ENCODE results near the gene PRKCA. TPM values are rescaled to one million over a fixed set of nuclear protein-coding genes. Genes with fewer than 3 reads are reported as not detected.

PRKCA gene
- total RNA-seq, 3 donors from 2014 or later (not counting 1 experiment from before 2014, with no cell fraction given): 19.6 to 29.0 (median 20.4) TPM

- no peaks in the 10 kb centered on the region for H3K36me3 Mint-ChIP-seq
- Histone ChIP-seq H3K4me1 (ENCODE audit: control insufficient read depth, insufficient read depth, low read length) (peaks cover 13% of the 10 kb centered on the region), H3K36me3 (ENCODE audit: control insufficient read depth, insufficient read depth, low read length) (no peaks in the 10 kb centered on the region), H3K9me3 (ENCODE audit: control insufficient read depth, insufficient read depth, low read length) (no peaks in the 10 kb centered on the region), H3K4me3 (ENCODE audit: low read length) (no peak overlapping the region), H3K27me3 (ENCODE audit: control insufficient read depth, insufficient read depth, low read length) (no peaks in the 10 kb centered on the region), H3K27ac (ENCODE audit: low read length) (no peak overlapping the region)
- no peaks in the 10 kb centered on the region for H3K9me3 Mint-ChIP-seq
- no peaks in the 10 kb centered on the region for H3K27me3 Mint-ChIP-seq (ENCODE audit: low read depth in 2 of 2)
- intact Hi-C loops (cut with micrococcal nuclease): no loop called here
- DNase-seq (peak in 1 of 2 donors; percentile 49), ATAC-seq (peak in 2 of 3 donors; percentile 49 to 80)
- H3K4me3 Mint-ChIP-seq: no peak overlapping the region
- peaks cover 8 to 12% of the 10 kb centered on the region in 2 donors for H3K4me1 Mint-ChIP-seq
- WGBS (ENCODE audit: insufficient coverage): 68% methylated on average over 17 of the region's 17 CpGs
- no peak overlapping the region for H3K27ac Mint-ChIP-seq
- TF ChIP-seq, protein P1, sequence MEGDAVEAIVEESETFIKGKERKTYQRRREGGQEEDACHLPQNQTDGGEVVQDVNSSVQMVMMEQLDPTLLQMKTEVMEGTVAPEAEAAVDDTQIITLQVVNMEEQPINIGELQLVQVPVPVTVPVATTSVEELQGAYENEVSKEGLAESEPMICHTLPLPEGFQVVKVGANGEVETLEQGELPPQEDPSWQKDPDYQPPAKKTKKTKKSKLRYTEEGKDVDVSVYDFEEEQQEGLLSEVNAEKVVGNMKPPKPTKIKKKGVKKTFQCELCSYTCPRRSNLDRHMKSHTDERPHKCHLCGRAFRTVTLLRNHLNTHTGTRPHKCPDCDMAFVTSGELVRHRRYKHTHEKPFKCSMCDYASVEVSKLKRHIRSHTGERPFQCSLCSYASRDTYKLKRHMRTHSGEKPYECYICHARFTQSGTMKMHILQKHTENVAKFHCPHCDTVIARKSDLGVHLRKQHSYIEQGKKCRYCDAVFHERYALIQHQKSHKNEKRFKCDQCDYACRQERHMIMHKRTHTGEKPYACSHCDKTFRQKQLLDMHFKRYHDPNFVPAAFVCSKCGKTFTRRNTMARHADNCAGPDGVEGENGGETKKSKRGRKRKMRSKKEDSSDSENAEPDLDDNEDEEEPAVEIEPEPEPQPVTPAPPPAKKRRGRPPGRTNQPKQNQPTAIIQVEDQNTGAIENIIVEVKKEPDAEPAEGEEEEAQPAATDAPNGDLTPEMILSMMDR (IDR thresholded peaks at IDR 0.05): no peak
These were observed 425.5 kb downstream of the PRKCA start for GRCh38 chr17:66727634-66728570.

DNA sequence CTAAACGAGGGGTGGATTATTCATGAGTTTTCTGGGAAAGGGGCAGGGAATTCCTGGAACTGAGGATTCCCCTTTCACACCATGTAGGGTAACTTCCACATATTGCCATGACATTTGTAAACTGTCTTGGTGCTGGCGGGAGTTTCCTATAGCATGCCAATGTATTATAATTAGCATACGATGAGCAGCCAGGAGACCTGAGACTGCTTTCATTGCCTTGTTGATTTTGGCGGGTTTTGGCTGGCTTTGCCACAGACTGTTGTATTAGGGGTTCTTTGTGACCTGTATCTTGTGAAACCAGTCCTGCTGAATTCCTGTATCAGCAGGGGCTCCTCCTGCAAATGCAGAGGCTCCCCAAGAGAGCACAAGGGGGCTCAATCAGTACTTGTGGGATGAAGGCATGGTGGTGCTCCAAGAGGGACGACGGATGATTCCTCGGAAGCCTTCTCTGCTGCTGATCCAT lies 428.1 kb downstream of the PRKCA start:
- Histone ChIP-seq H3K36me3 (ENCODE audit: control insufficient read depth, insufficient read depth, low read length) (no peaks in the 10 kb centered on the region), H3K4me1 (ENCODE audit: control insufficient read depth, insufficient read depth, low read length) (peaks cover 6% of the 10 kb centered on the region), H3K4me3 (ENCODE audit: low read length) (no peak overlapping the region), H3K27me3 (ENCODE audit: control insufficient read depth, insufficient read depth, low read length) (no peaks in the 10 kb centered on the region), H3K27ac (ENCODE audit: low read length) (no peak overlapping the region), H3K9me3 (ENCODE audit: control insufficient read depth, insufficient read depth, low read length) (no peaks in the 10 kb centered on the region)
- DNase-seq (no peak), ATAC-seq (no peak)
- Mint-ChIP-seq H3K9me3 (no peaks in the 10 kb centered on the region), H3K27me3 (ENCODE audit: low read depth in 2 of 2) (no peaks in the 10 kb centered on the region), H3K4me1 (peaks cover 1 to 6% of the 10 kb centered on the region in 2 donors), H3K4me3 (no peak overlapping the region), H3K27ac (no peak overlapping the region), H3K36me3 (no peaks in the 10 kb centered on the region)
- 91% methylated on average over 7 of the region's 7 CpGs for WGBS (ENCODE audit: insufficient coverage)
- intact Hi-C loops (cut with micrococcal nuclease): no loop called here
- TF ChIP-seq, protein P1 (IDR thresholded peaks at IDR 0.05): no peak

DNA sequence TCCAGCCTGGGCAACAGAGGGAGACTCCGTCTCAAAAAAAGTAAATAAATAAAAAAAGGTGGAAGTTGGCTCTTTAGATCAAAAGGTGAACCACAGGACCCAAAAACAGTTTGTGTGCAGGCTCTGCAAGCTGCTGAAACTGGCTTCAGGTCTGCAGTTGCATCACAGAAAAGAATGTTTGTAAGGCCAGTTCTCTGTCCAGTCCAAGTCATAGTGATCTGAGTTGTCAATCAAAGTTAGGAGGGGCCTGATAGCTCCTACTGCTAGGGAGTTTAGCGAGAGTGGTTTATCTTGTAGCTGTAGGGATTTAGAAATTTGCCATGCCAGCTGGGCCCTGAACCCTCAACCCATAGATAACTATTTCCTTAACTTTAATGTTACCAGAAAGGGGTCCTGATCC lies 431.3 kb downstream of the PRKCA start:
- no peaks in the 10 kb centered on the region for H3K4me1 ChIP-seq (ENCODE audit: control insufficient read depth, insufficient read depth, low read length)
- no peak for ATAC-seq
- whole genome bisulfite sequencing (ENCODE audit: insufficient coverage): 100% methylated on average over 1 of the region's 2 CpGs
- Mint-ChIP-seq H3K9me3 (no peaks in the 10 kb centered on the region), H3K27ac (no peak overlapping the region), H3K27me3 (ENCODE audit: low read depth in 2 of 2) (no peaks in the 10 kb centered on the region), H3K4me3 (no peak overlapping the region), H3K36me3 (no peaks in the 10 kb centered on the region), H3K4me1 (peaks cover 0 to 5% of the 10 kb centered on the region in 2 donors)
- H3K4me3 ChIP-seq (ENCODE audit: low read length): no peak overlapping the region
- TF ChIP-seq, protein P1 (IDR thresholded peaks at IDR 0.05): no peak
- intact Hi-C loops (cut with micrococcal nuclease): no loop called here
- H3K9me3 ChIP-seq (ENCODE audit: control insufficient read depth, insufficient read depth, low read length): no peaks in the 10 kb centered on the region
- H3K27me3 ChIP-seq (ENCODE audit: control insufficient read depth, insufficient read depth, low read length): no peaks in the 10 kb centered on the region
- H3K27ac ChIP-seq (ENCODE audit: low read length): no peak overlapping the region
- H3K36me3 ChIP-seq (ENCODE audit: control insufficient read depth, insufficient read depth, low read length): peaks cover 2% of the 10 kb centered on the region
- DNase-seq: no peak
